Panc1 (cell line): ENCODE measurements around the gene FANCC. TPM values are rescaled to one million over a fixed set of nuclear protein-coding genes. Genes with fewer than 3 reads are reported as not detected.

ENCODE experiments used
- ATAC-seq: fragments of 200-7000 bp; cut with Tn5 transposase; 2 replicates; pipeline ENCODE4 v1.9.1; 2020; ENCODE audit warnings: mild to moderate bottlenecking, moderate library complexity
- BruUV-seq: library from RNA; stranded (reverse); fragments of 400-500 nt; replicated peaks from 2 replicates; lab custom pipeline; 2021; lab: Mats Ljungman, UMichigan
- CTCF ChIA-PET: fragments of 300-600 bp; sonication (Branson Sonifier 250); formaldehyde crosslinking; loops from one replicate; lab custom pipeline; 2022; ENCODE audit warnings: antibody characterized with exemption; lab: Charles Lee
- POLR2A ChIA-PET: fragments of 300-600 bp; sonication (Branson Sonifier 250); formaldehyde crosslinking; loops from one replicate; lab custom pipeline; 2022; ENCODE audit warnings: antibody characterized with exemption; lab: Charles Lee
- DNase-seq: peaks from one replicate; pipeline ENCODE4 v3.0.0-alpha.2; 2010; ENCODE audit warnings: low read depth, low spot score
- H3K27ac ChIP-seq: 2 replicates; pipeline ENCODE4 v1.5.1; 2011; ENCODE audit warnings: mild to moderate bottlenecking, low read length, inconsistent platforms
- H3K27me3 ChIP-seq: fragments of 200-500 bp; sonication (Bioruptor generic); 2 replicates; pipeline ENCODE4 v1.6.0; 2014; ENCODE audit warnings: low read length, inconsistent platforms; ENCODE audit not compliant: control insufficient read depth, insufficient read depth
- H3K36me3 ChIP-seq: fragments of 200-500 bp; sonication (Bioruptor generic); 2 replicates; pipeline ENCODE4 v1.5.1; 2014; ENCODE audit warnings: inconsistent platforms, mild to moderate bottlenecking, low read length, moderate library complexity; ENCODE audit not compliant: control insufficient read depth, insufficient read depth
- H3K4me1 ChIP-seq: 2 replicates; pipeline ENCODE4 v1.5.1; 2011; ENCODE audit warnings: inconsistent platforms, mild to moderate bottlenecking, low read length, moderate library complexity; ENCODE audit not compliant: control insufficient read depth, insufficient read depth
- H3K4me3 ChIP-seq, 2 experiments: 2 replicates each; pipeline ENCODE4 v1.5.1; 2011 to 2012; ENCODE audit warnings: low read depth in 2 of 2, low read length in 2 of 2, mild to moderate bottlenecking in 2 of 2, inconsistent platforms in 1 of 2, moderate library complexity in 1 of 2
- H3K9me3 ChIP-seq: fragments of 200-500 bp; sonication (Bioruptor generic); 2 replicates; pipeline ENCODE4 v1.5.1; 2014; ENCODE audit warnings: low read depth, mild to moderate bottlenecking, inconsistent platforms, low read length, moderate library complexity; ENCODE audit not compliant: control insufficient read depth, insufficient read depth
- POLR2AphosphoS5 ChIP-seq: IDR thresholded peaks from 2 replicates; pipeline ENCODE4 v1.6.1; 2012; ENCODE audit warnings: mild to moderate bottlenecking, low read depth, low read length, moderate library complexity
- SIN3A ChIP-seq: IDR thresholded peaks from 2 replicates; pipeline ENCODE4 v1.6.1; 2012; ENCODE audit warnings: low read depth, mild to moderate bottlenecking, low read length, moderate library complexity, borderline replicate concordance; ENCODE audit not compliant: insufficient read depth
- TCF7L2 ChIP-seq: IDR thresholded peaks from 2 replicates; pipeline ENCODE4 v1.6.1; 2011; ENCODE audit warnings: mild to moderate bottlenecking, low read depth, low read length, inconsistent platforms
- in situ Hi-C: cut with HindIII; loops from 2 replicates; pipeline ENCODE4 v1.10.0; 2016; ENCODE audit warnings: low sequenced_read_pairs, low pct_unique_long_range_greater_than_20kb
- intact Hi-C: fragments of 100-400 bp; cut with micrococcal nuclease; formaldehyde crosslinking; loops from one replicate; pipeline ENCODE4 v1.10.0; 2022; ENCODE audit not compliant: unreplicated experiment
- total RNA-seq: library from RNA; stranded (reverse); gene quantifications from one replicate; pipeline ENCODE4 v1.2.1, GENCODE V29; 2021; ENCODE audit not compliant: unreplicated experiment
- TF ChIP-seq, protein P1 (sequence below): fragments of 450-650 bp; IDR thresholded peaks from 2 replicates; pipeline ENCODE4 v1.5.1; 2017; ENCODE audit warnings: mild to moderate bottlenecking
- TF ChIP-seq, protein P2 (sequence below), 2 experiments: IDR thresholded peaks; 2 replicates each; pipeline ENCODE4 v1.6.1; 2011 to 2012; ENCODE audit warnings: low read depth in 2 of 2, control low read depth in 1 of 2, low read length in 1 of 2, mild to moderate bottlenecking in 1 of 2, moderate library complexity in 1 of 2; ENCODE audit not compliant: insufficient read depth in 1 of 2

FANCC gene
- total RNA-seq, 1 experiment from 2014 or later = 17.8 TPM

DNA sequence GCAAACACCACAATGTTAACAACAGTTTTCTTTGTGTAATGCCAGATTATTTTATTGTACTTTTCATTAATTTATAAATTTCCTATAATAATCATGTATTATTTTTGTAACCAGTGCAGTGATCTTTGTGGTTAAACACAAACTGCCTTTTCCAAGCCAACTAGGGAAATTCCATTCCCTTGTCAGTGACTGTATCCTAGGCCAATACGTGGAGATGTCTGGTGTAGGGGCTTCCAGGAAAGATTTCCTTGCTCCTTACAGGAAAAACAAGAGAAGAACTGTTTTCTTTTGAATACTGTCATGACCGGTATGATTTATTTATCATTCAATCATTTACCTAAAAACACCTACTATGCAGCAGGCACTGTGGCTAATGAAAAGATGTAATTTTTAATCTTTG, 31.4 kb downstream of the FANCC start:
- Histone ChIP-seq H3K27me3 (no peaks in the 10 kb centered on the region), H3K4me3 (no peak overlapping the region), H3K27ac (no peak overlapping the region; the same call in 1 of the 2 replicates), H3K9me3 (0 out of 2 replicates have a peak, but pooled peaks cover 4% of the 10 kb centered on the region), H3K36me3 (no peaks in the 10 kb centered on the region), H3K4me1 (peaks cover 7% of the 10 kb centered on the region; the same call in 1 of the 2 replicates)
- no peak for DNase-seq
- in situ Hi-C loops (no loop called here), intact Hi-C loops (no loop called here)
- CTCF ChIA-PET = no interaction called here
- ATAC-seq = no peak
- POLR2A ChIA-PET = no interaction called here
- TF ChIP-seq, protein P1, sequence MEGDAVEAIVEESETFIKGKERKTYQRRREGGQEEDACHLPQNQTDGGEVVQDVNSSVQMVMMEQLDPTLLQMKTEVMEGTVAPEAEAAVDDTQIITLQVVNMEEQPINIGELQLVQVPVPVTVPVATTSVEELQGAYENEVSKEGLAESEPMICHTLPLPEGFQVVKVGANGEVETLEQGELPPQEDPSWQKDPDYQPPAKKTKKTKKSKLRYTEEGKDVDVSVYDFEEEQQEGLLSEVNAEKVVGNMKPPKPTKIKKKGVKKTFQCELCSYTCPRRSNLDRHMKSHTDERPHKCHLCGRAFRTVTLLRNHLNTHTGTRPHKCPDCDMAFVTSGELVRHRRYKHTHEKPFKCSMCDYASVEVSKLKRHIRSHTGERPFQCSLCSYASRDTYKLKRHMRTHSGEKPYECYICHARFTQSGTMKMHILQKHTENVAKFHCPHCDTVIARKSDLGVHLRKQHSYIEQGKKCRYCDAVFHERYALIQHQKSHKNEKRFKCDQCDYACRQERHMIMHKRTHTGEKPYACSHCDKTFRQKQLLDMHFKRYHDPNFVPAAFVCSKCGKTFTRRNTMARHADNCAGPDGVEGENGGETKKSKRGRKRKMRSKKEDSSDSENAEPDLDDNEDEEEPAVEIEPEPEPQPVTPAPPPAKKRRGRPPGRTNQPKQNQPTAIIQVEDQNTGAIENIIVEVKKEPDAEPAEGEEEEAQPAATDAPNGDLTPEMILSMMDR = no peak
- TF ChIP-seq POLR2AphosphoS5 (no peak), TCF7L2 (no peak), SIN3A (no peak)
- TF ChIP-seq, protein P2, sequence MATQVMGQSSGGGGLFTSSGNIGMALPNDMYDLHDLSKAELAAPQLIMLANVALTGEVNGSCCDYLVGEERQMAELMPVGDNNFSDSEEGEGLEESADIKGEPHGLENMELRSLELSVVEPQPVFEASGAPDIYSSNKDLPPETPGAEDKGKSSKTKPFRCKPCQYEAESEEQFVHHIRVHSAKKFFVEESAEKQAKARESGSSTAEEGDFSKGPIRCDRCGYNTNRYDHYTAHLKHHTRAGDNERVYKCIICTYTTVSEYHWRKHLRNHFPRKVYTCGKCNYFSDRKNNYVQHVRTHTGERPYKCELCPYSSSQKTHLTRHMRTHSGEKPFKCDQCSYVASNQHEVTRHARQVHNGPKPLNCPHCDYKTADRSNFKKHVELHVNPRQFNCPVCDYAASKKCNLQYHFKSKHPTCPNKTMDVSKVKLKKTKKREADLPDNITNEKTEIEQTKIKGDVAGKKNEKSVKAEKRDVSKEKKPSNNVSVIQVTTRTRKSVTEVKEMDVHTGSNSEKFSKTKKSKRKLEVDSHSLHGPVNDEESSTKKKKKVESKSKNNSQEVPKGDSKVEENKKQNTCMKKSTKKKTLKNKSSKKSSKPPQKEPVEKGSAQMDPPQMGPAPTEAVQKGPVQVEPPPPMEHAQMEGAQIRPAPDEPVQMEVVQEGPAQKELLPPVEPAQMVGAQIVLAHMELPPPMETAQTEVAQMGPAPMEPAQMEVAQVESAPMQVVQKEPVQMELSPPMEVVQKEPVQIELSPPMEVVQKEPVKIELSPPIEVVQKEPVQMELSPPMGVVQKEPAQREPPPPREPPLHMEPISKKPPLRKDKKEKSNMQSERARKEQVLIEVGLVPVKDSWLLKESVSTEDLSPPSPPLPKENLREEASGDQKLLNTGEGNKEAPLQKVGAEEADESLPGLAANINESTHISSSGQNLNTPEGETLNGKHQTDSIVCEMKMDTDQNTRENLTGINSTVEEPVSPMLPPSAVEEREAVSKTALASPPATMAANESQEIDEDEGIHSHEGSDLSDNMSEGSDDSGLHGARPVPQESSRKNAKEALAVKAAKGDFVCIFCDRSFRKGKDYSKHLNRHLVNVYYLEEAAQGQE (IDR thresholded peaks at IDR 0.05; ENCODE audit: insufficient read depth in 1 of 2, low read depth in 2 of 2, low read length in 1 of 2) = no peak
- no TSS peak for BruUV-seq

DNA sequence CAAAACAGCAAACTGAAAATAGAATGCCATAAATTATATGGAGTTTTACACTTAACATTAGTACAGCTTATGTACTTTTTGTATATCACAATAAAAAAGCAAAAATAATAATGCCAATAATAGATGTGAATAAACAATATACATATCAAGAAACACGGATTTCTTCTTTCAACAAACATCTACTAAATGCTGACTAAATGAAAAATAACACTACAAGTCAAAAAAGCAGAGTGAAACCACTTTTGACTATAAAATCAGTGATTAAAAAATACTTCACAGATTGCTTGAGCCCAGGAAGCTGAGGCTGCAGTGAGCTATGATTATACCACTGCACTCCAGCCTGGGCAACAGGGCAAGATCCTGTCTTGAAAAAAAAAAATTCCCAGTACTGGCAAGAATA, 32.2 kb downstream of the FANCC start:
- Histone ChIP-seq H3K36me3 (no peaks in the 10 kb centered on the region), H3K4me1 (peaks cover 7% of the 10 kb centered on the region; the same call in 1 of the 2 replicates), H3K27me3 (no peaks in the 10 kb centered on the region), H3K27ac (no peak overlapping the region), H3K9me3 (0 out of 2 replicates have a peak, but pooled peaks cover 6% of the 10 kb centered on the region), H3K4me3 (no peak overlapping the region)
- intact Hi-C loops (no loop called here), in situ Hi-C loops (no loop called here)
- TF ChIP-seq, protein P1 = no peak
- ChIA-PET POLR2A (no interaction called here), CTCF (no interaction called here)
- BruUV-seq = no TSS peak
- DNase-seq (no peak), ATAC-seq (no peak)
